Measurements from ENCODE around the gene USP34. TPM values are rescaled to one million over a fixed set of nuclear protein-coding genes. Genes with fewer than 3 reads are reported as not detected.

Gene USP34
- total and polyA plus RNA-seq, 12 donors, result 34.3 to 75.7 (median 58.6) TPM

DNA sequence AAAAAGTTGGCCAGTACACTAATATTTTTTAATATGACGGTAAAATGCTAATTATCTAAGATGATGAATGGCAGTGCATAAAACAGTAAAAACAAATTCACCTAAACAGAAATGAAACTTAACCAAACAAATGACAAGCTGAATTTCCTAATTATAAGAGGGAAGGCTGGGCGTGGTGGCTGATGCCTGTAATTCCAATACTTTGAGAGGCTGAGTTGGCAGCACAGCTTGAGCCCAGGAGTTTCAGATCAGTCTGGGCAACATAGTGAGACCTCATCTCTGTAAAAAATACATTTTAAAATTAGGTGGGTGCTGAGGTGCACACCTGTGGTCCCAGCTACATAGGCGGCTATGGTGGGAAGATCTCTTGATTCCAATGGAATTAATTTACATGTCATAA is 120.1 kb downstream of the USP34 start:
- peaks cover 0 to 23% (median 14%) of the 10 kb centered on the region in 11 donors for H3K9me3 ChIP-seq
- 66 to 67% methylated on average over 3 of the region's 3 CpGs for WGBS, 2 donors
- no peak overlapping the region for H3K4me3 ChIP-seq
- peaks cover 0 to 89% (median 35%) of the 10 kb centered on the region in 9 donors for H3K36me3 ChIP-seq
- no peak overlapping the region for H3K27ac ChIP-seq
- TF ChIP-seq, protein P1, sequence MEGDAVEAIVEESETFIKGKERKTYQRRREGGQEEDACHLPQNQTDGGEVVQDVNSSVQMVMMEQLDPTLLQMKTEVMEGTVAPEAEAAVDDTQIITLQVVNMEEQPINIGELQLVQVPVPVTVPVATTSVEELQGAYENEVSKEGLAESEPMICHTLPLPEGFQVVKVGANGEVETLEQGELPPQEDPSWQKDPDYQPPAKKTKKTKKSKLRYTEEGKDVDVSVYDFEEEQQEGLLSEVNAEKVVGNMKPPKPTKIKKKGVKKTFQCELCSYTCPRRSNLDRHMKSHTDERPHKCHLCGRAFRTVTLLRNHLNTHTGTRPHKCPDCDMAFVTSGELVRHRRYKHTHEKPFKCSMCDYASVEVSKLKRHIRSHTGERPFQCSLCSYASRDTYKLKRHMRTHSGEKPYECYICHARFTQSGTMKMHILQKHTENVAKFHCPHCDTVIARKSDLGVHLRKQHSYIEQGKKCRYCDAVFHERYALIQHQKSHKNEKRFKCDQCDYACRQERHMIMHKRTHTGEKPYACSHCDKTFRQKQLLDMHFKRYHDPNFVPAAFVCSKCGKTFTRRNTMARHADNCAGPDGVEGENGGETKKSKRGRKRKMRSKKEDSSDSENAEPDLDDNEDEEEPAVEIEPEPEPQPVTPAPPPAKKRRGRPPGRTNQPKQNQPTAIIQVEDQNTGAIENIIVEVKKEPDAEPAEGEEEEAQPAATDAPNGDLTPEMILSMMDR (IDR thresholded peaks at IDR 0.05), result no peak
- intact Hi-C loops (cut with DNase I), result loop anchor here in 2 of 10 donors (10.0 kb wide), 2 partner anchors 114 to 124 kb away; partner anchors contain the start of gene USP34 (in 1 of the 2)
- peaks cover 0 to 5% (median 0%) of the 10 kb centered on the region in 9 donors for H3K4me1 ChIP-seq
- DNase-seq (no peak), ATAC-seq (no peak)
- no peaks in the 10 kb centered on the region for H3K27me3 ChIP-seq

DNA sequence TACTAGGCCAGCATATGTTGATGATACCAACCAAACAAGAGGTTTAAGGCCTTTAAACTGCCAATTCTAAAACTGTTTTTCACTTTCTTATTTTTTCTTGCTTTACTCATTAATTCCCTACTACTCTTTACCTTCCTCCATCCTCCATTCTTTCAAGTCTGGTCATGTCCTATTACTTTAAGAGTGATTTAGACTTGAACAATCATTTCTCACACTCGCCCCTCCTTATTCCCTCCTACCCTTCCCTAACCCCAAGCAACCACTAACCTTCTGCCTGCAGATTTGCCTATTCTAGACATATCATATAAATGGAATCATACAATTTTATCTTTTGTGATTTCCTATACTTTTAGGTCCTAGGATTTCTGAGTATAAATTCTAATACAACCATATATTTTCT is 127.7 kb downstream of the USP34 start:
- intact Hi-C loops (cut with DNase I), result loop anchor here in 1 of 10 donors (10.0 kb wide), 1 partner anchor 132 kb away; the partner anchor contains the start of gene USP34
- H3K4me1 ChIP-seq, result no peaks in the 10 kb centered on the region
- H3K36me3 ChIP-seq, result peaks cover 0 to 100% (median 33%) of the 10 kb centered on the region in 9 donors
- no peaks in the 10 kb centered on the region for H3K9me3 ChIP-seq
- 100% methylated on average over 1 of the region's 1 CpG for WGBS, 2 donors
- no peak overlapping the region for H3K27ac ChIP-seq
- H3K4me3 ChIP-seq, result no peak overlapping the region
- TF ChIP-seq, protein P1 (IDR thresholded peaks at IDR 0.05), result no peak
- no peak for ATAC-seq
- no peaks in the 10 kb centered on the region for H3K27me3 ChIP-seq
- DNase-seq, result no peak

DNA sequence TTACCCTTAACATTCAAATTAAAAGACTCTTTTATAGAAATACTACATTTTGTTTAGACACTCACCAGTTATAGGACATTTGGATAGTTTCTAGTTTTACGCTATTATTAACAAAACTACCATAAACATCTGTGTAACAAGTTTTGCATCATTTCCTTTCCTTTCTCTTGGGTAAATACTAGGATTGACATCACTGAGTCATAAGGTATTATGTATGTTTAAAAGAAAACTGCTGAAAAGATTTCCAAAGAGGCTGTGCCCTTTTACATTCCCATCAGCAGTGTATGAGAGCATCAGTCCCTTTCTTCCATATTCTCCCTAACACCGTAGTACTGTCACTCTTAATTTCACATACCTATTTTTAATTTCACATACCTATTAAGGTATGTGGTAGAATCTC is 130.6 kb downstream of the USP34 start:
- ATAC-seq, result no peak

GRCh38 chr2:61338447-61338846 is 132.4 kb downstream of the USP34 start:
- DNase-seq, result no peak
- Histone ChIP-seq H3K4me3 (no peak overlapping the region), H3K36me3 (peaks cover 0 to 94% (median 20%) of the 10 kb centered on the region in 9 donors), H3K27ac (no peak overlapping the region), H3K4me1 (peaks cover 0 to 4% (median 0%) of the 10 kb centered on the region in 9 donors), H3K27me3 (no peaks in the 10 kb centered on the region), H3K9me3 (no peaks in the 10 kb centered on the region)
- ATAC-seq, result no peak
- intact Hi-C loops (cut with DNase I), result no loop called here
- TF ChIP-seq, protein P1 (IDR thresholded peaks at IDR 0.05), result no peak

More for the DNA sequence above, 130.6 kb downstream of the USP34 start:
- no peak for DNase-seq
- Histone ChIP-seq H3K27ac (no peak overlapping the region), H3K4me3 (no peak overlapping the region), H3K9me3 (no peaks in the 10 kb centered on the region), H3K36me3 (peaks cover 0 to 100% (median 23%) of the 10 kb centered on the region in 9 donors), H3K4me1 (peaks cover 0 to 4% (median 0%) of the 10 kb centered on the region in 9 donors), H3K27me3 (no peaks in the 10 kb centered on the region)
- 97% methylated on average over 2 of the region's 2 CpGs for WGBS, 2 donors
- intact Hi-C loops (cut with DNase I), result loop anchor here in 1 of 10 donors (10.0 kb wide), 1 partner anchor 135 kb away; the partner anchor contains the start of gene USP34
- TF ChIP-seq, protein P1 (IDR thresholded peaks at IDR 0.05), result no peak

Measured in heart right ventricle (tissue), 16 donors.